Measurements from ENCODE around the gene LDLRAD3.
A peak's percentile ranks its signal among the peaks of the same experiment; 100 is the strongest.

The LDLRAD3 gene

DNA sequence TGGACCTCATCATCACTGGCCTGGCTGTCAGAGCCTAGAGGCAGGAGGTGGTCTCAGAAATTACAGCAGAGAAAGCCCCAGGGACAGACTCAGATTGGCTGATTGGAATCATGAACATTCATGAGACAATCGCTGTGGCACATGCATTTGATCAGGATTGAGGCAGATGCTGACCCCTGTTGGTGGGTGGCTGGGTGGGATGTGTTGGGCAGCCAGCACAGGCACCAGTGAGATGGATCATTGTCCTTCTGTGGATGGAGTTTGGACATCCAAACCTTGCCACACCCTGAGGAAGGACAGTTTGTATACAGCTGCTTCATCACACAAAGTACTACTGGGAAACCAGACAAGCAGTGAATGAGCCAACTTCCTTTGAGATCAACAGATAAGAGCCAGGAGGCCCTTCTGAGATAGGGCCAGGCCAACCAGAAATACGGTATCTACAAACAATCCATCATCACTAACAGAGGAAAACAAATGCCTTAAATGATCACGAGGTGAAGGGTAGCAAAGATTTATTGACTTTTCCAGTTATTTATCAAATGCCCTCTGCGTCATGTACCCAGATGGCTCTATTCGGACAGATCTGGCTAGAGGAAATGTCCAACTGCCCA lies 328.0 kb downstream of the LDLRAD3 start:
- no peak overlapping the region for H3K4me3 ChIP-seq (ENCODE audit: low read length)
- TF ChIP-seq, protein P1, sequence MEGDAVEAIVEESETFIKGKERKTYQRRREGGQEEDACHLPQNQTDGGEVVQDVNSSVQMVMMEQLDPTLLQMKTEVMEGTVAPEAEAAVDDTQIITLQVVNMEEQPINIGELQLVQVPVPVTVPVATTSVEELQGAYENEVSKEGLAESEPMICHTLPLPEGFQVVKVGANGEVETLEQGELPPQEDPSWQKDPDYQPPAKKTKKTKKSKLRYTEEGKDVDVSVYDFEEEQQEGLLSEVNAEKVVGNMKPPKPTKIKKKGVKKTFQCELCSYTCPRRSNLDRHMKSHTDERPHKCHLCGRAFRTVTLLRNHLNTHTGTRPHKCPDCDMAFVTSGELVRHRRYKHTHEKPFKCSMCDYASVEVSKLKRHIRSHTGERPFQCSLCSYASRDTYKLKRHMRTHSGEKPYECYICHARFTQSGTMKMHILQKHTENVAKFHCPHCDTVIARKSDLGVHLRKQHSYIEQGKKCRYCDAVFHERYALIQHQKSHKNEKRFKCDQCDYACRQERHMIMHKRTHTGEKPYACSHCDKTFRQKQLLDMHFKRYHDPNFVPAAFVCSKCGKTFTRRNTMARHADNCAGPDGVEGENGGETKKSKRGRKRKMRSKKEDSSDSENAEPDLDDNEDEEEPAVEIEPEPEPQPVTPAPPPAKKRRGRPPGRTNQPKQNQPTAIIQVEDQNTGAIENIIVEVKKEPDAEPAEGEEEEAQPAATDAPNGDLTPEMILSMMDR (conservative IDR thresholded peaks at IDR 0.05; ENCODE audit: low read length), result no peak
- no peak for DNase-seq (ENCODE audit: low read depth)

DNA sequence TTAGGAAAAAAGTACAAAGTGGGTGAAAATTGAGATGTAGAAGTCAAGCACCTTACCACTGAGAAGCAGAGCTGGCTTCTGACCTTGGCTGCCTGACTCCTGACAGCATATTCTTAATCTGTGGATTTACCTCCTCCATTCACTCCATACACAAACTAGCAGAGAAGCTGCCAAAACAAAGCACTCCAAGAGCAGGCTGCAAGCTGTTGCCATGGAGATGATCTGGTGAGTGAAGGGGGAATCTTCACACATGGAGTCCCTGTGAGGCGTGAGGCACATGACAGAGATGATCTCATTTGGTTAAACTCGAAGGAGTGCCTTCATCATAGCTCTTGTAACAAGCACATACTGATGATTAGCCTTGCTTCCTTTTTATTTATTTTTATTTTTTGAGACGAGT lies 329.2 kb downstream of the LDLRAD3 start:
- DNase-seq (ENCODE audit: low read depth), result no peak

DNA sequence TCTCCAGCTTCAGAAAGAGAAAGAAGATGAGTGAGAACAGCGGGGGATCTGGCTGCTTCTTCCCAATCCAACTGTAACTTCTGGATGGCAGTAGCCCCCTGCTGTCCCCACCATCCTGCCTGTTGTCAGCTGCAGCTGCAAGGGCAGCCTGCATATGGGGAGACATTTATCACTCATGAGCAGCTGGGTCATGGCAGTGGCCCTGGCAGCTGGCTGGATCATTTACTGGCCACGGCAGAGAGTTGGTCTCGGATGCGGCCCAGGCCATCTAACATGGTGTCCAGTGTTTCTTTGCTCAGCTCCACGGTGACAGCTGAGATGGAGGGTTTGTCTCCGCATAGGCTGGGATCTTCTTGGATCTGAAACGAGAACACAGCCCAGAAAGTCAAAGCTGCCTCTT lies 330.6 kb downstream of the LDLRAD3 start:
- H3K4me3 ChIP-seq (ENCODE audit: low read length), result no peak overlapping the region
- no peak for DNase-seq (ENCODE audit: low read depth)
- TF ChIP-seq, protein P1 (conservative IDR thresholded peaks at IDR 0.05; ENCODE audit: low read length), result no peak

More for the DNA sequence above, 329.2 kb downstream of the LDLRAD3 start:
- no peak overlapping the region for H3K4me3 ChIP-seq (ENCODE audit: low read length)
- TF ChIP-seq, protein P1 (conservative IDR thresholded peaks at IDR 0.05; ENCODE audit: low read length), result no peak

DNA sequence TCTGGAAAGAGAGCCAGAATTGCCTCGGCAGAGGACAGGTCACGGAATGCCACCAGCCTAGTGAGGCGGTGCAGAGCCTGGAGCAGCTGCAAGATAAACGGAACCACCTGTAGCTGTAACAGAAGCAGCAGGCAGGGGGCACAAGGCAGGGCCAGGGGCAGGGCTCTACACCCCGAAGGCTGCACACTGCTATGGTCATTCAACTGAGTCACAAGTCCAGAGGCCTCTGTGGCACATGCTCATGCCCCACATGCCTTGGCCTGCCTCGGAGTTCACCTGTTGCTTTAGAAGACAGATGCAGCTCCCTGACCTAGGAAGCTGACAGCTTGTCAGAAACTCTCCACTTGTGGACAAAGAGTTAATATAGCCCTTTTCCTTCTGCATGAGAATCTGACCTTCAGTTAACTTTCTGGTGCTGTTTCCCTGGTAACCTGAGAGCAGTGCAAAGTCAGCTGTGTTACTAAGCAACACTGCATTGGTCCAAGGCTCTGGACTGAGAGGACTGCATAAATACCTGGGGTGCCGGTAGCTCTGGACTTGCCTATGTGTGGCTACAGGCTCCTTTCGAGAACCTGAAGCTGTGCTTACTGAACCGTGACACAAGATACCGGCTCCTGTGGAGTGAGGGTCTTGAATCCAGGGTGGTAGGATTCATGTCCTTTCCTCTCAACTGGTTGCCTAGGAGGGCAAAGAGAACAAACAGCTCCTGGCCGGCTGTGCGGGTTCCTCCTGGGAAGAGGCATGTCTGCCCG lies 334.8 kb downstream of the LDLRAD3 start:
- no peak overlapping the region for H3K4me3 ChIP-seq (ENCODE audit: low read length)
- DNase-seq (ENCODE audit: low read depth), result no peak
- TF ChIP-seq, protein P1 (conservative IDR thresholded peaks at IDR 0.05; ENCODE audit: low read length), result no peak

DNA sequence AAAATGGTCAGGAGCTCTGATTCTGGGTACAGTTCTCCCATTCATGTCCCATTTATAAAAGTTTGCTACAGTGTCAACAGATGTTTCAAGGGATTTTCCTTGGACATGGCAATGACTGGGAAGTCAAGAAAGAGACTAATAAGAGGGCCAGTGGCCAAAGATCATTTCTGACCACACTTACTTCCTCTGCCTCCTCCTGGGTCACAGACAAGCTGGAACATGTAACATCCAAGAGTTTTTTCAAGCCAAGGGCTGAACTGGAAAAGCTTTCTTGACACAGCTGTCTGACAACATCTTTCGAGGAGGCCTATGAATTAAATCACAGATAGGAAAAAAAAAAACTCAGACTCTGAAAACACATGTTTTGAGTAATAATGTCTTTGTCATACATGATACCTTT lies 336.7 kb downstream of the LDLRAD3 start:
- TF ChIP-seq, protein P1 (conservative IDR thresholded peaks at IDR 0.05; ENCODE audit: low read length), result no peak
- DNase-seq (ENCODE audit: low read depth), result peak; percentile 37
- H3K4me3 ChIP-seq (ENCODE audit: low read length), result no peak overlapping the region
